GM19240 (cell line): Measurements from ENCODE around the gene SPDYE1.

ENCODE experiments used
- DNase-seq: peaks from one replicate; pipeline ENCODE4 v3.0.0; 2011; ENCODE audit warnings: low spot score; ENCODE audit not compliant: insufficient read length

The SPDYE1 gene

GRCh38 chr7:44043902-44044301 lies 46.2 kb downstream of the SPDYE1 start:
- DNase-seq, result no peak

GRCh38 chr7:44044315-44045225 lies 46.9 kb downstream of the SPDYE1 start, which contains the start of gene DBNL:
DBNL (plus strand) TSS chr7:44044702; CDS start chr7:44044738, 36 bp downstream.
- peak; percentile 75 for DNase-seq

DNA sequence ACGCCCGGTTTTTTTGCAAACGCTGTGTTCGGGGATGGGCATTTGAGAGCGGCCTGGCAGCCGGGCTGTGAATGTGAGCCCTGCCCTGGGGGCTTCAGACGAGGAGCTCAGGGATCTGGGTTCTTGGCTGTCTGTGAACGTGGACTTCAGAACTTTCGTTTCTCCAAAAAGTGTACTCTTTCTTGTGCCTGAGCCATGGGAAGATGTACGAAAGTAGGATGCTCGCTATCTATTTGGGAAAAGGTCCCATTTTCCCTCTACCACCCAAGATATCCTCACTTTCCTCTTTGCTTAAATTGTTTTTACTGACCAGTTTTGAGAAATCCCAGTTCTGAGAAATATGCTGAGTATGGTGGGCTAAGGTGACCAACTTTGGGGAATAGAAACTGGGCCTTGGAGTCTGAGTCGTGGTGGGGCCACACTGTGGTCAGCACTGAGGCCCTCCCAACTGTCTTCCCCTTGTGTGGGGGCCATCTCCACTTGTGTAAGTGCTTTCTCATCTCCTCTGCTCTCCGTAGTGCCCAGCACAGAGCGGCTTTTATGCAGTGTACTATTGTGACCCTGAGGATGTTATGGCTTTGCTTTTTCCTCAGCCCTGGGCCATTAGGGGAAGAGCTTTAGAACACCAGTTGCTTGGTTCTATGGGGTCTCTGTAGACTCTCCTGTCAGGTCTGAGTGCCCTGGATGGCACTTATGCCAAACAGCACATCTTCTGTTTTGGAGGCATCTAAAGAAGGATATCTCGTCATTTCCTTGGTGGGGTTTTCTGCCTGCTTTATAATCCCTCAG lies 47.7 kb downstream of the SPDYE1 start:
- no peak for DNase-seq

- no peak for DNase-seq
Measured at GRCh38 chr7:44046321-44047061, 48.8 kb downstream of the SPDYE1 start.

DNA sequence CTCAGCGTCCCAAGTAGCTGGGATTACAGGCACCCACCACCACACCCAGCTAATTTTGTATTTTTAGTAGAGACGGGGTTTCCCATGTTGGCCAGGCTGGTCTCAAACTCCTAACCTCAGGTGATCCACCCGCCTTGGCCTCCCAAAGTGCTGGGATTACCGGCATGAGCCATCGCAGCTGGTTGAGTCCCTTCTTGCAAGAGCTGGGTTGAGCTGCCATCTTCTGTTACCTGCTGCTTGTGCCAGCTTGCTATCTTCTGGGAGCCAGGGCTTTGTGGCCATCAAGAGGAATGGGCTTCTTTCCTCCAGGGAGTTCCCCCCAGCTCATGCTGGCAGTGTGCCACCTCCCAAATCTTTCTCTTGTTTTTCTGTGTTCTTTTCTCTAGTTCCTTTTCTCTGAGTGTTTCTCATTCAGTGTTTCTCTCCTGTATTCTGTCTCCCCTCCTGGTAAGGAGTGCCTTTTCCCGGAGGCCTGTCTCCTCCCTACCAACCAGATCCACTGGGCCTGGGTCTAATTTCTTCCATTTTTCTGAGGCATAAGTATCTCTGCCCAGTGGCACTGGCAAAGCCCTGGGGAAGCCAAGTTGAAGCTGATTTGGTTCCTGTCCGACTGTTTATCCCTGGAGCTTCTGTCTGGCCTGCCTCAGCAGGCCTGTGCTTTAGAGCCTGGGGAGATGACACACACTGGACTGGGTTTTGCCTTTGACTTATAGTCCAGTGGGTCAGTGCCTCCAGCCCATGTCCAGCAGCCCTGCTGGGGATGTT lies 50.5 kb downstream of the SPDYE1 start:
- DNase-seq, result no peak

- no peak for DNase-seq
Measured at GRCh38 chr7:44050121-44050914, 52.6 kb downstream of the SPDYE1 start.

- DNase-seq, result no peak
Measured at GRCh38 chr7:44050915-44051560, 53.3 kb downstream of the SPDYE1 start.

DNA sequence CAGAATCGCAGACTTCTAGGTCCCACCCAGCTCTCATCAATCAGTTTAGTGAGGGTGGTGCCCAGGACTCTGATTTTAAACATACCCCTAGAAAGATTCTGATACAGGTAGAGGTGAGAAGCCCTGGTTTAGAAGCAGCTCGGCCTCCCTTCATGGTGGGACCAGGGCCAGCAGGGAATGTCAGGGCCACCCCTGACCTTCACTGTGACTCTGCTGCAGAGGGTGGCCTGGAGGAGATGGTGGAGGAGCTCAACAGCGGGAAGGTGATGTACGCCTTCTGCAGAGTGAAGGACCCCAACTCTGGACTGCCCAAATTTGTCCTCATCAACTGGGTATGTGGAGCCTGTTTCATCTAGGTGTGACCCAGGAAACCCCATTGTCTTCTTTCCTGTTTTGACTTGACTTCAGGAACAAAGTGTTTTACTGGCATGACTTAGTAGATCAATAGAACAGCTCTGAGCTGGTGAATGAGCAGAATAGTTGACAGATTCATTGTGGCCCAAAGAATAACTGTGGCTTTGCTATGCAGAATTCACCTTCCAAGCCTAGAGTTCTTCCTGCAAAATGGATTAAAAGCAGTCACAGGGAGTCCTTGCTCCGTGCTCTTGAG lies 54.0 kb downstream of the SPDYE1 start:
- DNase-seq, result no peak

DNA sequence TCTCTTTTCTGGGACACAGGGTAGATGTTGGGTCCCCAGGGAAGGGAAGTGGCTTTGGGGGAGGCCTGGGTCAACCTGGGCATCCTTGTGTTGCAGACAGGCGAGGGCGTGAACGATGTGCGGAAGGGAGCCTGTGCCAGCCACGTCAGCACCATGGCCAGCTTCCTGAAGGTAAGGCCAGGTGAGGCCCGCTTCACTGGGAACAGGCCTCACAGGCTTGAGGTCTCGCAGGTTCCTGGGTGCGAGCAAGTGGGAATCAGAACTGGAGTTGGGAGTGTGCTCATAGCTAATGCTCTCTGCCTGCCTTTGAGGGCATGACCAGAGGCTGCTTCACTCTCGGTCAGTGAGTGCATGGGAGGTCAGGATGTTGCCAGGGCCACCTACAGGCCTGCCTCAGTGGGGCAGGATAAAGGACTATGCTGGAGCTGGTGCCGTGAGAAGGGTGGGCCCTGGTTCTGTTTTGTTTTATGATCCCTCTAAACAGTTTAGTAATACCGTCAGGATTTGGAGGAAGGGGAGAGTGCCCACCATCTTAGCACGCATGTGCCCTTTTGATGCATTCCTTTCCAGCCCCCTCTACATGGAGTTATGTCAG lies 55.2 kb downstream of the SPDYE1 start:
- no peak for DNase-seq

DNA sequence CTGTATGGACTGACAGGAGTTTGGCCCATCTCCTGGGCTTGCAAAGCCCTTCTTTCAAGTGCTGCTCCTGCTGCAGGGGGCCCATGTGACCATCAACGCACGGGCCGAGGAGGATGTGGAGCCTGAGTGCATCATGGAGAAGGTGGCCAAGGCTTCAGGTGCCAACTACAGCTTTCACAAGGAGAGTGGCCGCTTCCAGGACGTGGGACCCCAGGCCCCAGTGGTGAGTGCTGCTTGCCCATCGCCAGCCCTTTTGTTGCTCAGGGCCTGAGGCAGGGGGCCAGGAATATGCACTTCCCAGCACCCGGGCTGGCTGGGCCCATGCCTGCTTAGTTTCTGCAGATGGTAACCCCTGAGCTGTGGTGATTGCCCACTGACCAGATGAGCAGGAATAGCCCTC lies 59.0 kb downstream of the SPDYE1 start:
- no peak for DNase-seq

GRCh38 chr7:44057181-44057848 lies 59.6 kb downstream of the SPDYE1 start:
- DNase-seq, result no peak

DNA sequence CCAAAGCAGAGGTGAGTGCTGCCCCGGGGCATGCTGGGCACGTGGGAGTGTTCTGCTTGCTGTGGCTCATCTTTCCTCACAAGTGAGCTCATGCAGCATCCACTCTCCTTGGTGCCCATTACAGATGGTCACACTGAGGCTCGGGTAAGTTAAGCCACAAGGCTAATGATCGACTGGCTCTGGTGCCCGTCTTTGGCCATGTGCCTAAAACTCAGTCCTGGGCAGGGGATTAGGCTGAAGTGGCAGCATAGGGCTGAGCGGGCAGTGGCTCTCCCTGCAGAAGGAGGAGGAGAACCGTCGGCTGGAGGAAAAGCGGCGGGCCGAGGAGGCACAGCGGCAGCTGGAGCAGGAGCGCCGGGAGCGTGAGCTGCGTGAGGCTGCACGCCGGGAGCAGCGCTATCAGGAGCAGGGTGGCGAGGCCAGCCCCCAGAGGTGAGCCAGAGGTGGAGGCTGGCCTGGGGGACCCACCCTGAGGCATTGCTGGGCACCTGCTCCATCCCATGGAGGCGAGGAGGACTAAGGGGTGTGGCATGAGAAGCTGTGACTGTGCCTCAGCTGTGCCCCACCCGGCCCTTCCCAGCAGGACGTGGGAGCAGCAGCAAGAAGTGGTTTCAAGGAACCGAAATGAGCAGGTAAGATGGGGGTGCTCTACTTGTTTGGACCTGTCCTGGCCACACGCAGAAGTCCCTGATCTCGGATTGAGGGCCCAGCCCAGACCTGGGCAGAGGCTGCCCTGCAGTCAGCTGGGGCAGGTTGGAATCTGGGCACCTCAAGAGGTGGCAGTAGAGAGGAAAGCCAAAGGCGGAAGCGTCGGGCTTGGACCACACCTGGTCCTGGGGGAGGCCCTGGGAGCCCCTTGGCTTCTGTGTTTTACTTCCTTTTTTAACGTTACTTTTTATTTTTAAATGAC lies 60.4 kb downstream of the SPDYE1 start:
- no peak for DNase-seq

- no peak for DNase-seq
Measured at GRCh38 chr7:44058759-44059218, 61.1 kb downstream of the SPDYE1 start.

DNA sequence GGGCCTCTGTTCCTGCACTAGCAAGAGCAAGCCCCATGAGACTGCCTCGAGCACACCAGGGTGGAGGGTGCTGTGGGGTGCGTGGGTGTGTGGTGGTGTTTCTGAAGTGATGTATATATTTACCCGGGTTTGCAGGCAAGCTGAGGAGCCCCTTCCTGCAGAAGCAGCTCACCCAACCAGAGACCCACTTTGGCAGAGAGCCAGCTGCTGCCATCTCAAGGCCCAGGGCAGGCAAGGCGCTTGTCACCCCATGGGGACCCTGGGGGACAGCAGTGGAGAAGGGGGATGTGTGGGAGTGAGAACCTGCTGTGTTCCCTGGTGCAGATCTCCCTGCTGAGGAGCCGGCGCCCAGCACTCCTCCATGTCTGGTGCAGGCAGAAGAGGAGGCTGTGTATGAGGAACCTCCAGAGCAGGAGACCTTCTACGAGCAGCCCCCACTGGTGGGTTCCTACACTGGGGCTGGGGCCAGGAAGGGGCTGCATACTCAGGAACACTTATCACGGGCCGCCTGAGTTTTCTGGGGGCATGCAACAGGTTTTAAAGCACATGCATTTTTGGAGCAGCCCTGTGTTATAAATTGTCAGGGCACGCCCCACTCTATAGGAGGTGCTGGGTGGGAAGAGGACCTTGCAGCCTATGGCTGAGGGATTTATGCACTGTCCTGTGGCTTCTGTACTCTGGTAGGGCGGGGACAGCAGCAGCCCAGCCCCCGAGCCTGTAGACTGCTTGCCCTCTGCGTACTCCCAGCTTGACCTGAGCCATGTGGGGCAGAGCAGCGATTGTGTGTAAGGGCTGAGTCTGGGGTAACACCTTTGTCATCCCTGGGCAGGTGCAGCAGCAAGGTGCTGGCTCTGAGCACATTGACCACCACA lies 61.8 kb downstream of the SPDYE1 start:
- DNase-seq, result no peak
